ENCODE measurements around the gene PREX1. TPM values are rescaled to one million over a fixed set of nuclear protein-coding genes. Genes with fewer than 3 reads are reported as not detected.

Gene PREX1
- total RNA-seq, 1 donor from 2014 or later = 17.7 TPM

GRCh38 chr20:48673507-48673906 lies 154.3 kb downstream of the PREX1 start:
- Histone ChIP-seq H3K36me3 (no peaks in the 10 kb centered on the region), H3K27ac (no peak overlapping the region), H3K9me3 (no peaks in the 10 kb centered on the region), H3K27me3 (no peaks in the 10 kb centered on the region), H3K4me3 (no peak overlapping the region), H3K4me1 (peaks cover 5% of the 10 kb centered on the region)
- no peak for DNase-seq (ENCODE audit: extremely low spot score in 2 of 2)
- intact Hi-C loops (cut with DNase I) = no loop called here
- TF ChIP-seq CTCF (IDR thresholded peaks at IDR 0.05) (no peak), POLR2AphosphoS5 (IDR thresholded peaks at IDR 0.05; ENCODE audit: insufficient read depth in 1 of 2, low read depth in 1 of 2) (no peak), POLR2A (IDR thresholded peaks at IDR 0.05) (no peak)

- no peak for TF ChIP-seq POLR2A (IDR thresholded peaks at IDR 0.05)
- TF ChIP-seq POLR2AphosphoS5 (IDR thresholded peaks at IDR 0.05; ENCODE audit: insufficient read depth in 1 of 2, low read depth in 1 of 2) = no peak
- TF ChIP-seq CTCF (IDR thresholded peaks at IDR 0.05) = no peak
Observed at GRCh38 chr20:48672324-48672723, 155.5 kb downstream of the PREX1 start.

DNA sequence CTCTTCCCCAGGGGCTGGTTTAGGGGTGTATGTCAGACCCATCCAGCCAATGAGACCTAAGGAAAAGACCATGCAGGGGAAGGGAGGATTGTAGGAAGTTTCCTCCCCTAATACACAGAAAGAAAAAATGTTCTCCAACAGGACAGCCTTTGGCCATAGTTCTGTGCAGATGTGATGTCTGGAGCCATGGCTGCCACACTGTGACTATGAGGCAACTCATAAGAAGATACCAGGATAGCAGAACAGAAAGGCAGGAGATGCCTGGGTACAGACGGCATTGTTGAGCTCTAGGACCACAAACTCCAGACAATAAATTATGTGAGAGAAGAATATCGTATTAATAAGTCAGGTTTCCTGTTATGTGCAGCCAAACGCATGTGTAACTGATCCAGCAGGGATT lies 156.7 kb downstream of the PREX1 start:
- TF ChIP-seq POLR2AphosphoS5 (IDR thresholded peaks at IDR 0.05; ENCODE audit: insufficient read depth in 1 of 2, low read depth in 1 of 2) (no peak), POLR2A (IDR thresholded peaks at IDR 0.05) (no peak), CTCF (IDR thresholded peaks at IDR 0.05) (no peak)
- Histone ChIP-seq H3K4me3 (no peak overlapping the region), H3K27ac (no peak overlapping the region), H3K9me3 (no peaks in the 10 kb centered on the region), H3K36me3 (no peaks in the 10 kb centered on the region), H3K27me3 (no peaks in the 10 kb centered on the region), H3K4me1 (peaks cover 7% of the 10 kb centered on the region)
- intact Hi-C loops (cut with DNase I) = no loop called here
- DNase-seq (ENCODE audit: extremely low spot score in 2 of 2) = no peak

More at GRCh38 chr20:48672324-48672723, 155.5 kb downstream of the PREX1 start:
- Histone ChIP-seq H3K36me3 (no peaks in the 10 kb centered on the region), H3K9me3 (no peaks in the 10 kb centered on the region), H3K27me3 (no peaks in the 10 kb centered on the region), H3K4me1 (peaks cover 7% of the 10 kb centered on the region), H3K27ac (no peak overlapping the region), H3K4me3 (no peak overlapping the region)
- intact Hi-C loops (cut with DNase I) = no loop called here
- DNase-seq (ENCODE audit: extremely low spot score in 2 of 2) = no peak

DNA sequence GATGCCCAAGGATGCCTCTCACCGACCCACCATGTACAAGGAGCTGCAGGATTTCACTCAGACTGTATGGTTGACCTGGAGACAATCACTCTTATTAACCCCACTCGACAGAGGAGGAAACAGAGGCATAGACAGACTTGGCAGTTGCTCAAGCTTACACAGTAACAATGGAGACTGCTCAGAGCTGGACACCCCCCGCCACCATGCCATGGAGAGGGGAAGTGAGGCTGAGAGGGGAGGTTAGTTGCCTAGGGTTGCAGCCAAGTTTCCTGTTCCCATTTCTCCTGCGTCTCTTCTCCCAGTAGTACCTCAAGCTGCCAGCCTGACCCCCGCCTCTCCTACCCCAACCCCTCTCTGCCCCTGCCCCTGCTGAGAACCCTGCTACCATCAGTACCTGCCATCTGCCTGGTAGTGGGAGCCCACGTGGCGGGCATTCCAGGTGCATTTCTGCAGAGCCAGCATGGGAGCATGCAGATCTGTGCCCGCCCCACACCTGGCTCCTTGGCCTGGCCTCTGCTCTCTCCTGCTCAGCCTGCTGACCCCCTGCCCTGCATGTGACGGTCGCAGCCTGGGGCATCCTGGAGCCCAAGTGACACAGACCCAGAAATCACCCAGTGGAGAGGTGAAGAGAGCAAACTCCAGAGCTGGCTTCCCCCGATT lies 157.7 kb downstream of the PREX1 start:
- intact Hi-C loops (cut with DNase I) = no loop called here

More for the DNA sequence above, 157.7 kb downstream of the PREX1 start:
- no peak overlapping the region for H3K4me3 ChIP-seq
- no peaks in the 10 kb centered on the region for H3K9me3 ChIP-seq
- no peak overlapping the region for H3K27ac ChIP-seq
- H3K4me1 ChIP-seq = peaks cover 7% of the 10 kb centered on the region
- TF ChIP-seq POLR2AphosphoS5 (IDR thresholded peaks at IDR 0.05; ENCODE audit: insufficient read depth in 1 of 2, low read depth in 1 of 2) (no peak), CTCF (IDR thresholded peaks at IDR 0.05) (no peak), POLR2A (IDR thresholded peaks at IDR 0.05) (no peak)
- H3K27me3 ChIP-seq = no peaks in the 10 kb centered on the region
- H3K36me3 ChIP-seq = no peaks in the 10 kb centered on the region
- no peak for DNase-seq (ENCODE audit: extremely low spot score in 2 of 2)

All from vagina (tissue), 2 donors.